NCI-H2171 (cell line): Measurements from ENCODE around the gene PITPNM2.

ENCODE experiments used
- DNase-seq: peaks from one replicate; lab custom pipeline; 2025; lab: John Stamatoyannopoulos, UW

The PITPNM2 gene

DNA sequence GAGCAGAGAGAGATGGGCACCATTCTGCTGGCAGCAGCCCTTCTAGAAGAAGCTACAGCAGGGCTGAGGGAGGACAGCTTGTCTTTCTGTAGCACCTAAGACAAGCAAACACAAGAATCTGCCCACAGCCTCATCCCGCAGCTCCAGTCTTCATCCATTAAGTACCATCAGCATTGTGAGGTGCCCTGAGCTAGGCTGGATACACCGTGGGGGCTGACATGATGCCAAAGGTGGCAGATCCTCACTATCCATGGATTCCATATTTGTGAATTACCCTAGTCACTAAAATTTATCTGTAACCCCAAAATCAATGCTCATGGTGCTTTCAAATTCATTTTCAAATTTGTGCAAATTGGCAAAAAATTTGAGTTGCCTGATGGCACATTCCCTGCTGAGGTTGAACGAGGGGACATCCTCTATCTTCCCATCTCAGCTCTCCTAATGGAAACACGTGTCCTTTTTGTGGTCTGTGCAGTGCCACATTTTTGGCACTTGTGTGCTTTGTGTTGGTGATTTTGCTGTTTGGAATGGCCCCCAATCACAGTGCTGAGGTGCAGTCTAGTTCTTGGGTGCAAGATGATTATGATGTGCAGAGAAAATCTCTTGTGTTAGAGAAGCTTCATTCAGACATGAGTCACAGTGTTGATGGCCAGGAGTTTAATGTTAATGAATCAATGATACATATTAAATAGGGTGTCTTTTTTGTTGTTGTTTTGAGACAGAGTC lies 7.0 kb downstream of the PITPNM2 start:
- DNase-seq = no peak

DNA sequence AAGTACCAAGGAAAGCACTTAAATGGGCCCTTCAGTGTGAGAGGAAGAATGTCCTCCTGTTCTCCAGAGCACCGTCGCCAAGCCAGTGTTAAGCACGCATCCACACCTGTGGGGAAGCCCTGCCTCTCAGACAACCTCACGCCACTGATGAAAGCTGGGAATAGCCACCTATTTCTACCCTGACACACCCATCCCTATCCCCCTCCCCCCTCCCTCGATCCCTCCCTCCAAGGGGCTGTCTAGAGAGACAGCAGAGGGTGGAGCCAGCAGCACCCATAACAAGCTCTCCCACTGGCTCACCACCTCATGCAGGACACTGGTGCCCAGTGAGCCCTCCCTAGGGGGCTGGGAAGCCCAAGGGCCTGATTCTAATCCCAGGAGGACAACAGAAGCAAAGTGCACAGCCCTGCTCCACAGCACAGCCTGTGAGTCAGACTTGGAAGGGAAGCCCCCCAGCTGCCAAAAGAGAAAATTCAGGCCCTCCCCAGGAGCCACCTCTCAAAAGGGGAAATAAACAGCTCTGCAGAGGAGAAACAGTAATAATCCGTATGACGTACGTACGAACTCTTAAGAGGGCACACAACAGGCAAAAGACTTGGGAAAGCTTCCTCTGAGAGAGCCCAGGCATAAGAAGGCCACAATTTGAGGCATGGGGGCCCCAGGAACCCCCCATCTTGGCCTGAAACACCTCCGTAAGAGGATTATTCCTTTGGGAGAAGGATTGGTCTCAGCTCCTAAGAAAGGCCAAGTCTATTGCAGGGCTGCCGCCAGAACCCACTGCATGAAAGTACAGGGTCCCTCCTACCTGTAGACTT lies 7.8 kb downstream of the PITPNM2 start:
- DNase-seq = no peak

DNA sequence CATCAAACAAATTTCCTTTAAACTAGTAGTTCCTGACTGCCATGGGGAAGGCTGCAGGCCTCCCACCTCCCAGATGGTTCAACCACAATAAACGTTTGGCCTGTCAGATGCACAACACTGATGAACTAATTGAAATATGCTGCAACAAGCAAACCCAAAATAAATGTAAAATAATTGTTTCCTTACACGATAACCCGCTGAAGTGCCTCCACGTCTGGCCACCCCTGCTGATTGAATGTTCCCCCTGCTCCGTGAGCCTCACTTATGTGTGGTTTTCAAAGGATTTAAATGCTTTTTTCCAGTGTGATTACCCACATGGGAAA lies 8.4 kb downstream of the PITPNM2 start:
- no peak for DNase-seq

DNA sequence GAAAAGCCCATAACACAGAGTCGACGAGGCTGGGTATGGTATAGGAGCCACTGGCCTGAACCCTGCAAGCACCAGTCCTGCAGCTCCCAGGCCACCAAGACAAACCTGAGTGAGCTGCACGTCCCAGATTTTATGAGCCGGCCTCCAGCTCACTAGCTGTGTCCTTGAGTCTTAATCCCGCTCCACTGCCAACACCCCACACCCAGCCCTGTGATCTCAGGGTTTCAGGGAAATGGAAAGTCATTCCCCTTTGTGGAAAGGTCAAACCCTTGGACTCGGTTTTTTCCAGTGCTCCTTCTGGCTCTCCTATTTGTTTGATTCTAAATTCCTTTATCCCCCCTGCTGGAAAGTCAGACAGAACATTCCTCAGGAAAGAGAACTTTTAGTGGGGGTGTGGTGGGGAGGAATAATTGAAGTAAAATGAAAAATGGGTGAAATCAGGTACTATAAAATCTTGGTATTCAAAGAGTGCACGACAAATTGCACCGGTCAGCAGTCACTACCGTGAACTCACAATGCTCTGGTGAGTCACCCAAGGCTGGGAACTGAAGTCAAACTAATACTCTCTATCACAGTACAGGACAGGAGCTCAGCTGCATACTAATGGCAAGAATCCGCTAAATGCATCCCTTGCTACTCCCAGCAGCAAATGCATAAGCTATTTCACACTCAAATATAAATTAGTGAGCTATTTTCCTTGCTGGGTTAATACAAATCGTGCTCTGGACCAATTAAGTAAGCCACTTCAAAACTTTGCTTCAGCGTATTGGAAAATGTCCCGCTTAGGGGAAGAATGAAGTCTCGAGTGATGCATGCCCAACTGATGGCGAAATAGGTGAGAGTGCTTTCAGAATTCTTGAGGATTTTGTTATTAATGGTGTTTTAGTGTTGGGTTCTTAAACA lies 9.0 kb downstream of the PITPNM2 start:
- DNase-seq = no peak

DNA sequence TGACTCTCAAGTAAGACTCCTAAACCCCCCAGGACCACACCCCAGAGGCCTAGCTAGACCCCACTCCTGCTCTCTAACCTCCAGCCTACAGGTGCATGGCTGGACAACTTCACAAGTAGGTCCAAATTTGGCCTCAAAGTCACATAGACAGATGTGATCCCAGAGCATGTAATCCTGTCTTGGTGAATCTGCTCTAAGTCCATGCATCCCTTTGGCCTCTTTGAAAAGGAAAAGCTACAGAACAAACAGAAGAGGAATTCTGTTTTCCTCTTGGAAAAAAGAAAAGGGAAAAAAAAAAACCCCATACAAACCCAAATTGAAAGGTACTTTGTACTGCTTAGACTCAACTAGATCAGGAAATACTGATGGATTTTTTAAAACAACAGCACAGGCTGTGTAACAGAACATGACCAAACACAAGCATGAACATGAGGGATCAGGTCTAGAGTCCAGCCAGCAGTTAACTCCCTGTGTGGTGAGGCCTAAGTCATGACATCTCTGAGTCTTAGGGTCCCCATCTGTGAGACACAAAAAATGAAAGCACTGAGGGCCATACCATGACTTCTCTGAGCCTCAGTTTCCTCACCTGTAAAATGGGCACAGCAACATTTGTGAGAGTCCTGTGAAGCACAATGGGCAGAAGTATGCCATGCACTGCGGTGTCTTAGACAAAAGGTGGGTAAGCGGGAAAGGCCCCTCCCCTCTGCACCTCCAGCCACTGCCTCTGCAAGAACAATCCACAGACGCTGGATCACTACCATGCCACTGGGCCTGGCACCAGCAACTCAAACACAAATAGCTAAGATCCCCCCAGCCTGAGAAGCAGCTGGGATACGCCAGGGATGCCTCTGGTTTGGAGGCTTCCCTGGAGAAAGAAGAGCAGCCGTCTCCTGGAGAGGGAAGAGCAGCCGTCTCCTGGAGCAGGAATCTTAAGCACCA lies 9.9 kb downstream of the PITPNM2 start:
- DNase-seq = no peak

DNA sequence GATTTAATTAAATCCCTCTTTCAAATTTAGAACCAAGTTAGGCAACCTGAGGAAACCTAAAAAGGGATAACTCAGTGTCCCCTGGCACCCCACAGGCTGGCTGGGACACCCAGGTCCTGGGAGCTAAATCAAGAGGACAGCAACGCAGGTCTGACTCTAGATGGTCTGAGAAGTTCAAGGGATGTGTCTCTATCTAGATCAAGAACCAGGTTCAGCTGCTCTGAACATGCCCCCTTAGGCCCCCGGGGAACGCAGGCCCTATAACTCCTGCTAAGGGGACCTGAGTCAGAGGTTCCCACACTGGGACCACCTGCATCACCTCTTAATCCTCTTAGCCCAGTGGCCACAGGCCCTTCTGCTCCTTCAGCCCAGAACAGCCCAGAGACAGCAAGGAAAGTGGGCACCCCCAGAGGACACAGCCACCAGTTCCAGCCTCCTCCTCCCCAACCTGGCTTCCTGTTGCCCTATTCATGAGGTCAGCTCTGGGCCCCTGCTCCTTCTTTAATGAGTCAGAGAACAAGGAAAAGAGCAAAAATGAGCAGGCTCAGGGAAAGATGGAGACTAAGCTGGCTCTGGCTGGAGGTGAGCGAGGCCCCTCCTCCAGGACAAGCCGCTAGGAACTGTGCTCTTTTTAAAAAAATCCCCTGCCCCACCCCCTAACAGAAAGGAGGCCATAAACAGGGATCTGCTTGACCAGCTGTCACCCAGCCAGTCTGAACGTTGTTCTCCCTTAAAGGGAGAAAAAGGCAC lies 10.8 kb downstream of the PITPNM2 start:
- no peak for DNase-seq

DNA sequence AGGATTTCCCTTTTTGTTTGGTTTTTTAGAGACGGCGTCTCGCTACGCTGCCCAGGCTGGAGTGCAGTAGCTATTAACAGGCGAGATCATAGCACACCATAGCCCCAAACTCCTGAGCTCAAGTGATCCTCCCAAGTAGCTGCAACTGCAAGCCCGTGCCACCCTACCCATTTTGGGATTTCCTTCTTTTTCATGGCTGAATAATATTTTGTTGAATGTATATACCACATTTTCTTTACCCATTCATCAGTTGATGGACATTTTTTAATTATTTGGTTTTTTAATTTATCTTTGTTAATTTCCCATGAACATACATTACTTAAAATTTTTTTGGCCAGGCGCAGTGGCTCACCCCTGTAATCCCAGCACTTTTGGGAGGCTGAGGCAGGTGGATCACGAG lies 15.2 kb downstream of the PITPNM2 start:
- DNase-seq = no peak

DNA sequence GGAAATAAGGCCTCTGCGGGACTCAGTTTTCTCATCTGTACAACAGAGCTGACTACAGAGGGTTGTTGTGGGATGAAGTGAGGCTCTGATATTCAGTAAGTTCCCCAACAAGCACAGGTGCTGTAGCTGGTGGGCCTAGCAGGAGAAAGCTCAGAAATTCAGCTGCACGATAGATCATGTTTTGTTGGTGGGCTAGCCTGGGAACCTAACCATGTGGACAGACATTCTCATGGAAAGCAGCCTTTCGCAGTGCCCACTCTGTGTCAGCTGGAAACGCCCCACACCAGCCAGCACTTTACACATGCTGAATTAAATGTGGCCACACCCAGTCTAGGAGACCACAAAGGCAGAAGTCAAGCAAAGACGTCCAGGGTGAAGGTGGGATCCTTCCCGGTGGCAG lies 16.1 kb downstream of the PITPNM2 start:
- DNase-seq = no peak

DNA sequence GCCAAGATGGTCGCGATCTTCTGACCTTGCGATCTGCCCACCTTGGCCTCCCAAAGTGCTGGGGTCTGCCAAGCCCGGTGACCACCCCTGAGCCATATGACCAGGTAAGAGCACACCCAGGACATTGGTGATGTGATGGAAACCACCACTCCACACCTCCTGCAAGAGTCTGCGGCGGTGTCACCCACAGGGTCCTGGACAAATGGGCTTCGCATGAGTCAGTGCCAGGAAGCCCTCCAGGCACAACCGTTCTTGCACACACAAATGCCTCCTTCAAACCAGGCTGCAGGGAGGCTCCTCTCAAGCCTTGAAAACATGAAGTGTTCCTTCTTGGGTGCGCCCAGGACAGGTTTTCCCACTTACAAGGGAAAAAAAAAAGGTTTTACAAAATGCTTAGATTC lies 16.6 kb downstream of the PITPNM2 start:
- DNase-seq = no peak

DNA sequence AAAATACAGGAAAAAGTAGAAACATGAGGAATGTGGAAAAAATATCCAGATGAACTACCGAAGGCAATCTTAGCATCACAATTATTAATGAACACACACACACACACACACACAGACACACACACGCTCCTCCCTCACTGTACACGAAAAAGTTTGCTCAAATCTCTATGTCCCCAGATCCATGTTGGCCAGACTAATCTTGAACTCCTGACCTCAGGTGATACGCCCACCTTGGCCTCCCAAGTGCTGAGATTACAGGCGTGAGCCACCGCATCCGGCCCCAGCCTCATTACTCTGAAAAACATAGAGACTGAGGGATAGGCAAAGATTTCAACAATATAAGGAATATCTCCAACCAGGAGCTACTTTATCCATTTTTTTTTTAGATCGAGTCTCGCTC lies 17.2 kb downstream of the PITPNM2 start:
- no peak for DNase-seq

DNA sequence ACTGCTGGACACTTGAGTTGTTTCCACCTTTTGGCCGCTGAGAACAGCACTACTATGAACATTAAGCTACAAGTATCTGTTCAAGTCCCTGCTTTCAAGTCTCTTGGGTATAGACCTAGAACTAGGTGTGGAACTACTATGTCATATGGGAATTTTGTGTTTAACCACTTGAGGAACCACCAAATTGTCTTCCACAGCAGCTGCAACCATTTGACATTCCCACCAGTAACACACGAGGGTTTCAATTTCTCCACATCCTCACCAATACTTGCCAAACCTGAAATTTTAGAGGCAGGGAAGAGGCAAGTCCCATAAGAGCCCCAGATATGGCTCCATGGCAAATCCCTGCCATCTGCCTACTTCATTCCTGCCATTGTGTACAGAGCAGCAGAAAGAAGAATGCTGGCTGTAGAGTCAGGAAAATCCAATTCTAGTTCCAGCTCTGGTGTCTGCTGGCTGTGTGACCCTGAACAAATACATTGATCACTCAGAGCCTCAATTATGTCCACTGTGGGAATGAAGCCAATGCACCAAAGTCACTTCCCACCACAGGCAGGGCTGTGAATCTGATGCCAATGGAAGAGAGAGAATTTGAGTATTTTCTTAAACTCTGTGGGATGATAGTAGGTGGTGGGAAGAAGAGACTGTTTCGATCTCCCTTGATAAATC lies 17.8 kb downstream of the PITPNM2 start:
- DNase-seq = no peak

DNA sequence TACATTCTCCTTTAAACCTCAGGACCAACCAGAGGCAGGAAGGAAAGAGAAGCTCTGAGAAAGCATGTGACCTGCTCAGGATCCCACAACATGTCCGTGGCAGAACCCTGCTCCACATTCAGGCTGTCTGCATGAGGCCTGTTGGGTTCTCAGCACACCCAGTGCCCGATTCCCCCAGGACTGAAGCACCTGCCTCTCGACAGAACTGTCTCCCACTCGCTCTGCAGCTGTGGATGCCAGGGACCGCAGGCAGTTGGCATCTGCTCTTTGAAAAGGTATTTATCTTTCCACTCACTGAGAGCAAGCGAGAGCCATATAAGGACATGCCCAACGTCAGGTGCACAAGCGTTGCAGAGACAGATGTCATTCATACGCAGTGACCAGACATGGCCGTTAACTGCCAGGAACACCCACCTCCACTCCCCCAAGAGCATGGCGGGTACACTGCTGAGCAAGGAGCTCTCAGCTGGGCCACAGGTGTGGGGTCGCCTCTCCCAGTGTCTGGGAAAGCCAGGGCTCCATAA lies 18.9 kb downstream of the PITPNM2 start:
- DNase-seq = peak; percentile 91

DNA sequence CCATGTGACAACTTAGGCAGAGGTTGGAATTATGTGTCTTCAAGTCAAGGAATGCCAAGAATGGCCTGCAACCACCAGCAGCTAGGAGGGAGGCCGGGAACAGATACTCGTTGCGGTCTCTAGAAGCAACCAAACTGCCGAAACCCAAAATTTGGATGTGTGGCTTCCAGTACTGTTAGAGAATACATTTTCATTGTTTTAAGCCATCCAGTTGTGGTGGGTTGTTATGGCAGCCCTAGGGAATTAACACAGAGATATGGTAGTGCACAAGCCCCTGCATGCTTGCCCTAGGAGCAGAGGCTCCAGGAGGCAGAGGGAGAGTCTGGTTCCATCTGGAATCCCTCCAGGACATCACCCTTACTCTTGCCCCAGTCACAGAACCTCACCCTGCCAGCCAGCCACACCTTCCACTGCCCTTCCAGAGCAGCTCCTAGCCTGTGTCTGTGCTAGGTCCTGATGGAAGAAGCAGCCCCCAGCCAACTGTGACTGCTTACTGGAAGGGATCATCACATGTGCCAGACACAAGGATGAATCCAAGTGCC lies 19.5 kb downstream of the PITPNM2 start:
- DNase-seq = peak; percentile 42

DNA sequence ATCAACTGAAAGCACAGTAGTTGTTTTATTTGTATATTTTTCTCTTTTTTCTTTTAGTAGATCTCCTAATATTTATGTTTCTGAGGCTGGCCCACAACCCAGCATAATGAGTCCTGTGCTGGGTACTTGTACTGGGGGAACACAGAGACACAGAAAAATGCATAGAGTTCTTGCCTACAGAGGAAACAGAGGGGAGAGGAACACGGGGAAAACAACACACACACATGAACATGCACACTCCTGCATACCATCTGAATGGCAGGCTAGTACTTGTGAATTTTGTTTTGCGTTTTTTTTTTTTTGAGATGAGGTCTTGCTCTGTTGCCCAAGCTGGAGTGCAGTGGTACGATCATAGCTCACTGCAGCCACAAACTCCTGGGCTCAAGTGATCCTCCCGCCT lies 21.3 kb downstream of the PITPNM2 start:
- DNase-seq = no peak

DNA sequence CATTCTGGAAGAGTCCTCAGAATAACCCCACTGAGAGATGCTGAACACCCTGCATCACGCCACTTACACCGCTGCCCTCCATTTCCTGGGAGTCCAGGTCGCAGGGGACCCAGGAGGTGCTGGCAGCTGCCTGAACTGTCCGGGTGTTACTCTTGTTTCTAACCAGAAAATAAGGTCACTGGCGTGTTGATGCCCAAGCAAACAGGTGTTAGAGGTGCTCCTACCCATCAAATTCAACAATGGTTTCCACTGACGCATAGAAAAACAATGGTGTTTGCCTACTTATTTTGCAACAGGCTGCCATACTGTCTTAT lies 23.8 kb downstream of the PITPNM2 start:
- no peak for DNase-seq

DNA sequence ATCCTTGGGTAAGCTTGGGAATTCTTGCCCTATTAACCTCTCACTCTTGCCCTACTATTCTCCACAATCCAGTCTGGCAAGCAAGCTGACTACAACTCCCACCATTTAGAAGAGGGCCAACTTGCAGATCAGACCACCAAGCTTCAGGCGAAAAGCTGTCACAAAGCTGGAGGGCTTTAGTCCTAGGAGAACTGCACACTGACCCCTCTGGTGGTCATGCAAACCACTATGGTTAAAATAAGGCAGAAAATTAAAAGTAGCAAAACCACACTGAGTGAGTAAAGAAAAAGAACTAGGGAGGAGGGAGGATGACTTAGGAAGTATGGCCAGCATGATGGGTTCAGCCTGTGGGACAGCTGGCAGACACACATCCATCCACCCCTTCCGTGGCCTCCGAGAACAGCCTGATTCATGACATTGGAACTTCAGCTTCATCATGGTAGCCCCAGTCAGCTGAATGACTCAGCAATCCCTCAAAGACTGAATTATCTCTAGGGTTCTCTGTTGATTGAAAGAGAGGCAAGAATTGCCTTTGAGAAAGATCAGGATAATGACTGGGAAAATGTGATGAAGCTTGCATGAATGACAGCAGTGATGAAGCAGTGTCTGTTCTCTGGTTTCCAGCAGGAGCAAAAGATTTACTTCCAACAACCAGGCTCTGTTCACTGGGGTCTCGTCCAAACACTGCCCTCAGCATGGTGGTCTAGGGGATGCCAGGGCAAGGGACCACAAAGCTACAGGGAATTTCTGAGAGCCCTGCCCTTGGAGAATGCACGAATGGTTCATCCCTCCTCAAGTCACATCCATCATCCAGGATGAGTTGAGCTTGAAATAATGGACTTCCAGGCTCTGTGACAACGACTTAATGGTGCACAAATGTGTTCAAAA lies 24.4 kb downstream of the PITPNM2 start:
- DNase-seq = no peak

DNA sequence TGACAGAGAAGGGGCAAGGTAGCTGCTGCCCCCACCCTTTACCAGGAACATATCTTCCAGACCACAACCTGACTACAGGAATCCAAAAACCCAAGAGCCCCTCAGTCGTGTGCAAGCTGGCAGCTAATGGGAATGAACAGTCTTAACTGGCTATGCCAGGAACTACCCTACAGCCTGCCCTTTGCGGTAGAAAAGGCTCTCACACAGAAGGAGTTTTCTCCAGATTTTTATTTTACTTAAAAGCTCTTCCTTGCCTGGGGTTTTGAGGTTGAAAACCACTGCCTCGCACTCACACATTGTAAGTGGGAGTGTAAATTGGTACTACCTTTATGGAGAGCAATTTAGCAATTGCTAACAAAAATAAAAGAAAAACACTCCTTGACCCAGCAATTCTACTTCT lies 28.3 kb downstream of the PITPNM2 start:
- no peak for DNase-seq

DNA sequence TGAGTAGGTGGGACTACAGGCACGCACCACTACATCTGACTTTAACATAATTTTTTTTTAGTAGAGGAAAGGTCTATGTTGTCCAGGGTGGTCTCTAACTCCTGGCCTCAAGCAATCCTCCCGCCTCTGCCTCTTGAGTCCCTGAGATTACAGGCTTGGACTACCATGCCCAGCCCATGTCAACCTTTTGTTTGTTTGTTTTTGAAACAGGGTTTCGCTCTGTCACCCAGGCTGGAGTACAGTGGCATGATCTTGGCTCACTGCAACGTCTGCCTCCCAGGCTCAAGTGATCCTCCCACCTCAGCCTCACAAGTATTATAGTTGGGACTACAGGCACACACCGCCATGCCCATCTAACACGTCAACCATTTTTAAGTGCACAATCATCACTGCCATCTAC lies 29.2 kb downstream of the PITPNM2 start:
- no peak for DNase-seq
